Measurements from ENCODE around the gene RPS29. TPM values are rescaled to one million over a fixed set of nuclear protein-coding genes. Genes with fewer than 3 reads are reported as not detected.
"Not testable (repeated sequence)": the region's sequence is repeated elsewhere in the genome, so short reads cannot be mapped to it uniquely, and the experiment has no call there.

Gene RPS29
- total RNA-seq, 1 donor from 2014 or later = 4,246 TPM

DNA sequence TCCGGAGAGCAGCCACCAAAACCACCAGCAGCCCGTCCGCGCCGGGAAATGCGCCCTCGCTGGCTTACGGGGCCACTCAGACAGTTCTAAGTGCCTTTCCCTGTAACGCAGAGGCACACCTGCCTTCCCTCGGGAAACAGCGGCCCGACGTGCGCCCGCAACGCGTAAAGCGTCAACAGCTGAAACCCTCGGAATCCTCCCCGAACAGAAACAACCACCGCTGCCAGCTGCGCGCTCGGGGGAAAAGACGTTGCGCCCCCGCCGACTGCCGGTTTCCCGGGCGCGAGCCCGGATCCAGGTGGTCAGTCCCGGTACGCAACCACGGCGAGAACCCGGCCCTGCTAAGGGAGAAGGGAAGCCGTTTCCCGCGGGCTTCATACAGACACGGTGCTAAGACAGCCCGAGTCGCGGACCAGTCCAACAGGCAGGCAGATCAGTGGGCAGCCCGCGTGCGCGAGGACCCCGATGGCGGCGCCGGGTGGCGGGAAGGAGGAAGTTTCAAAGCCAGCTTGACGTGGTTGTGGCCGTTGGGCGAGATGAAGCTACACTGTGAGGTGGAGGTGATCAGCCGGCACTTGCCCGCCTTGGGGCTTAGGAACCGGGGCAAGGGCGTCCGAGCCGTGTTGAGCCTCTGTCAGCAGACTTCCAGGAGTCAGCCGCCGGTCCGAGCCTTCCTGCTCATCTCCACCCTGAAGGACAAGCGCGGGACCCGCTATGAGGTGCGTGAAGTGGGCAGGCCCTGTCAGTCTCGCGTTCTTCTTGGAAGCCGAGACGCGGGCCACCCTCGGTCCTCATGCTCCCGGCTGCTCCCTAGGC is 12.5 kb upstream of the RPS29 start, which contains the start of gene LRR1:
TSS of gene LRR1 (plus strand) at position 456 of the 816 bp plus-strand sequence. CDS start at position 537, 81 bp downstream.
- DNase-seq (ENCODE audit: low read depth) = peak; percentile 88

DNA sequence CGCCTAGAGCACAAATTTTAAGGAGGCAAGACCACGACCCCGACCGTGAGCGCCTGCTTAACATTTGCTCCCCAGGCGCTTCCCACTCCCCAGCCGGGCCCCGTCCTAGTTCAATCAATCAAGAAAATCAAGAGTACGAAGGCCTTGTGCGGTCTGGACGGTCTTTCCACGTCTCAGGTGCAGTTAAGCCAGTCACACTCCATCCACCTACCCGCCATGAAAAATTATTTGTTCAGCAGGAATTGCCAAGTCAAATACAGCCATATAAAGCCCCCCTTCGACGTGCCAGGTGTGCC is 12.0 kb upstream of the RPS29 start:
- no peak for DNase-seq (ENCODE audit: low read depth)

DNA sequence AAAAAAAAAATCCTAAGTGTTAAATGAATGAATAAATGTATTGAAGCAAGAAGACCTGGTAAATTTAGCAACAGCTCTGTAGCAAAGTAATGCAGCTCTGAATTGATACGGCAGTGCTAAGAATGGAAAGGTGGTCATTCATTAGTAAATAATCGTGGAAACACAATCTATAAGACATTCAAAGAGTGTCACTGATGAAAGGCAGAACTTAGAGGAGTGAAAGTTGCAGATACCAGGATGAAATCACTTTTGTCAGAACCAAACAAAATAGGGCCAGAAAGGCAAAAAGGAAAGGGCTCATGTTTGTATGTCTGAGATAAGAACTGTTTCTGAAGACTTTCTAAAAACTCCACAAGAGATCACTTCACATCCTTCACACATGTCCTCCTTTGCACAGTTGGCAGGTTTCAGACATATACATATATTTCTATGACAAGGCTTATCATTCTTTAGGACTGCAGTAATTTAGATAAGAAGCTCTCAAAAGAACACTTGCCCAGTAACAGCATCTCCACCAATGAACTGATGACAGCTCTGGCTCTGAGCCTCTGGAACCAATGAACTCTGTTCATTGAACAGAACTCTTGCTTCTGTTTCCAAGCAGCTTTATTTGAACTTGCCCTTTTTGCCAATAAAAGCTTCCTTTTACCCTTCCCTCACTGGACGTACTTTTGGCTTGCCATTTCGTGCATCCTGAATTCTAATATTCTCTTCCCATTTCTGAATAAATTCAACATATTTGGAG is 8.3 kb upstream of the RPS29 start:
- DNase-seq (ENCODE audit: low read depth) = no peak

DNA sequence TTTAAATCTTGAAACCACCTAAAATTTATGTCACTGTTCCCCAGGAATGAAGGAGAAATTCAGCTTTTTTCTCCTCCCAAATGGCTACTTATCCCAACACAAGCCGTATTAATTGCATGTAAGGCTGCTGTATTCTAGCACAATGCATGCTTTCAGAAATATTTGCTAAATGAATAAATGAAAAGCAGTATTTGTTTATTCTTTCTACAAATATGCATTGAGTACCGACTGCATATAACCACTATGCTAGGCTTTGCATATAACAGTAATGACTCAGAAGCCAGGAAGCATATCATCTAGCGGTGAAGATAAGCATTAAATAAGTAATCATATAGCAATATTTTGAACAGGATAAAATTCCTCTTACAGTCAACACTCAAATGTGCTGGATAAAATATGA is 6.8 kb upstream of the RPS29 start:
- DNase-seq (ENCODE audit: low read depth) = no peak

DNA sequence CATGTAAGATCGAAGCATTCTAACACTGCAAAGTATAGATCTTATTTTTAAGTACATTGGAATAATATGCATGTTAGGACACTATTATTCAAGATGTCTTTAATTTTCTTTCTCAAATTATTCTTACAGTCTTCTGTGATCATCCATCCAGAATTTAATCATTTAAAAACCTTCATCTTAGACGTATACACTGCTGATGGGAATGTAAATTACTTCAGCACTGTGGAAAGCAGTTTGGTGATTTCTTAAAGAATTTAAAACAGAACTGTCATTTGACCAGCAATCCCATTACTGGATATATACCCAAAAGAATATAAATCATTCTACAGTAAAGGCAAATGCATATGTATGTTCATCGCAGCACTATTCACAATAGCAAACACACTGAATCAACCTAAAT is 3.2 kb upstream of the RPS29 start:
- no peak for DNase-seq (ENCODE audit: low read depth)

DNA sequence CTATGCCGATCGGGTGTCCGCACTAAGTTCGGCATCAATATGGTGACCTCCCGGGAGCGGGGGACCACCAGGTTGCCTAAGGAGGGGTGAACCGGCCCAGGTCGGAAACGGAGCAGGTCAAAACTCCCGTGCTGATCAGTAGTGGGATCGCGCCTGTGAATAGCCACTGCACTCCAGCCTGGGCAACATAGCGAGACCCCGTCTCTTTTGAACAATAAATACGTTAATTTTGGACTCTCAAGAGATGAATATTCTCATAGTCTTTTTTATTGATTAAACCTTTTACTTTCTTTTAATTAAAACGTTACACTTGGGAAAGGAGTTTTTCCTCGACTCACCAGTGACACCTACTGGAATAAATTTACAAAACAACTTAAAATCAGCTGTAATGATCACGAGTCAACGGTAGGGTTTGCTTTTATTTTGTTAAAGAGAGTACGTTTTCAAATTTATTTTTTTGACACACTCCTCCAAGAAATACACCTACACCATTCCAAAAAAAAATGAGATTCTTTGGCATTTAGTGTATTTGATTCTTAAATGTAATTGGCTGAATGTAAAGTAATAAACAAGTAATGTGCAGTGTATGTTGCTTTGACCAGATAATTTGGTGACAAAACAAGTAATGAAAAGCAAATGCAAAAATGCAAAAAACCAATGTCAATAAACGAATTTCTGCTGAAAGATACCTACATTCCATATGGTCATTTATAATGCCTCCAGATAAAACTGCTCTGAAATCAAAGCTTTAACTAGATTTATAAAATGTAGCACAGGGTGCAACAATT is 687 bp upstream of the RPS29 start:
- peak; percentile 78 for DNase-seq (ENCODE audit: low read depth)

DNA sequence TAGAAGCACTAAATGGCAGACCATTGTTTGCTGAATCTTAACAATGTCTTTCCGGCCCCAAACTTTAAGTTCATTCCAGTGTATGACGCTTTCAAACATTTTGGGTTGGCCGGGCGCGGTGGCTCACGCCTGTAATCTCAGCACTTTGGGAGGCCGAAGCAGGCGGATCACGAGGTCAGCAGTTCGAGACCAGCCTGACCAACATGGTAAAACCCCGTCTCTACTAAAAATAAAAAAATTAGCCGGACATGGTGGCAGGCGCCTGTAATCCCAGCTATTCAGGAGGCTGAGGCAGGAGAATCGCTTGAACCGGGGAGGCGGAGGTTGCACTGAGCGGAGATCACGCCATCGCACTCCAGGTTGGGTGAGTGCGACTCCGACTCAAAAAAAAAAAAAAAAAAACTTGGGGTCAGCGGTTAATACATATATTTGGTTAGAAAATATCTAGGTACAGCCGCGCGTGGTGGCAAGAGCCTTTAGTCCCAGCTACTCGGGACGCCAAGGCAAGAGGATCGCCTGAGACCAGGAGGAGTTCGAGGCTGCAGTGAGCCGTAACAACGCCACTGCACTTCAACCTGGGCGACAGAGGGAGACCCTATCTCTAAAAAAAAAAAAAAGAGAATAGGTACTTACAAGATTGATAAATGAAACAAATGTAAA is 1.1 kb downstream of the RPS29 start:
- DNase-seq (ENCODE audit: low read depth) = not testable (repeated sequence)

DNA sequence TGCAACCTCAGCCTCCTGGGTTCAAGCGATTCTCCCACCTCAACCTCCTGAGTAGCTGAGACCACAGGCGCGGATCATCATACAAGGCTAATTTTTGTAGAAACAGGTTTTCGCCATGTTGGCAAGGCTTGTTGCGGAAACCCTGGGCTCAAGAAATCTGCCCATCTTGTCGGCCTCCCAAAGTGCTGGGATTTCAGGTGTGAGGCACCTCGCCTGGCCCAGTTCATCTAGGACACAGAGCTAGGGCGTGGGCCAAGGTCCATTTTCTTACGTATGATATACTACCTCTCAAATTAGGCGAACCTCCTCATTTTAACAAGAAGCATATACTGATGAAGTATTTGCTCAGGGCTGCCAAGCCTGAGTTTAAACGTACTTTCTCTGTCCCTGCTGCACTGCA is 2.1 kb downstream of the RPS29 start:
- no peak for DNase-seq (ENCODE audit: low read depth)

DNA sequence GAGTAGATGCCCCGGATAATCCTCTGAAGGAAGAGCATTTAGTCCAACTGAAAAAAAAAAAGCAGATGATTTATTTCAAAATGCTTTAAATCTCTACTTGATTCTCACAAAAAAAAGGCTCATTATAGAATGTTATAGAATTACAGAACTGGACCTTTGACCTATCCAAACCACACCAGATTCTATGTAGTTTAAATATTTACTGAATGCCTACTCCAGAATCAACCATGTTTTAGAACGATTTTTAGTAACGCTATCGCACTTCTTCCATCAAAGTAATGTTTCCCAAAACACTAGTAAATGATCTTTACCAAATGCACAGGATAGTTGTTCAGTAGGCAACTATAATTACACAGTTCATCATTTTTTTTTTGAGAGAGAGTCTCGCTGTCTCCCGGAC is 2.6 kb downstream of the RPS29 start:
- no peak for DNase-seq (ENCODE audit: low read depth)

DNA sequence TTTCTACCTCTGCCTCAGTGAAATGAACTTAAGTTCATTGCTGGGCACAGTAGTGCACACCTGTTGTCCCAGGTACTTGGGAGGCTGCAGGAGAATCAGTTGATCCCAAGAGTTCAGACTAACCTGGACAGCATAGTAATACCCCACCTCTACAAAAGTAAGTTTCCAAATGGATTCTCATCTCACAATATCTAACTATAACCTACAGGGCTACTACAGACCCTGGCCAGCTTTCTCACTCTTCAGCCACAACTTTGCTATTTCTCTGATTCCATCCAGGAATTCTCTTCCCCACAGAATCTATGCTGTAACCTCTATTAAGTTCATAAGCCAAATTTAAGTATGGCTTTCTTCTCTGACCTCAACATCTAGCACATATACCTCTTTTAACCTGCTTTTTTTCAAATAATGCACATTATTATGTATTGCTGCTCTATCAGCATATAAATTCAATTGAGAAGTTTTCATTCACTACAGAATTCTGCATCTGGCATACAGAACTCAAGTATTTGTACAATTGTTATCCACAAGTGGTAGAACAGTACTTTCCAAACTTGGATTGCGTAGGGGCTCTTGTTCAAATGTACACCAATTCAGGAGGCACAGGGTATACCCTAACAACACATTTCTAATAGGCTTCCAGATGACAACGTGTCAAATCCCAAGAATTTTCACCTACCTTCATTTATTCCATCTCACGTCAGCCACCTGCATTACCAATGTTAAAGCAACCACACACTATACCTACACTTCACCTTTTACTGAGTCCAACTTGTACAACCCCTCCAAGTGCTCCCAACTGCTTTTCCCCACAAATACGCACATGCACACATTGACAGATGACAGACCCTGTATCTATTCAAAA is 3.8 kb downstream of the RPS29 start:
- DNase-seq (ENCODE audit: low read depth) = no peak

DNA sequence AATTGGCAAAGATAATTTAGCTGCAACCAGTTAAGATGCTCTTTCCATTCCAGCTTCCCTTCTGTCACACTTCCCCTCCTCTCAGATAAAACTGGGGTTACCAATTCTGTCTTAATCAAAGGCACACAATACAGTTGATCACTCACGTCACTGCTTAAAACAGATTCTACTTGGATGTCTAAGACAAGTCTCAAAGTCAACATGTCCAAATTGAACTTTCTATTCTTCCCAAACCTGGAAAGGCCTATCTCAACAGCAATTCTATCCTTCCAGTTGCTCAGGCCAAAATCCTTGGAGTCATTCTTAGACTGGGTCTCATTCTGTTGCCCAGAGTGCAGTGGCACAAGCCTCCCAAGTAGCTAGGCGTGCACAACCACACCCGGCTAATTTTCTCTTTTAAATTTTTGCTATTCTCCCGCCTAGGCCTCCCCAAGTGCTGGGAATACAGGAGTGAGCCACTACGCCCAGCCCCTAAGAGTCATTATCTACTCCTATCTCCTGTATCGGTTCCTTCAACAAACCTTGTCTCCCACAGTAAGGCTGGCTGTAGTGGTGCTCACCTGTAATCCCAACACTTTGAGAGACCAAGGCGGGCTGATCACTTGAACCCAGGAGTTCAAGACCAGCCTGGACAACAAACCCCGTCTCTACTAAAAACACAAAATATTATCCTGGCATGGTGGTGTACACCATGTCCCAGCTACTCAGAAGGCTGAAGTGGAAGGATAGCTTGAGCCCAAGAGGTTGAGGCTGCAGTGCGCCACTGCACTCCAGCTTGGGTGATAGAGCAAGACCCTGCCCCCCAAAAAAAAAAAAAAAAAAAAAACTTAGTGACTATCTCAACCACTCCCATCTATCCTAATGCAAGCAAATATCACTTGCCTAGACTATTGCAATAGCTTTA is 4.7 kb downstream of the RPS29 start:
- no peak for DNase-seq (ENCODE audit: low read depth)

DNA sequence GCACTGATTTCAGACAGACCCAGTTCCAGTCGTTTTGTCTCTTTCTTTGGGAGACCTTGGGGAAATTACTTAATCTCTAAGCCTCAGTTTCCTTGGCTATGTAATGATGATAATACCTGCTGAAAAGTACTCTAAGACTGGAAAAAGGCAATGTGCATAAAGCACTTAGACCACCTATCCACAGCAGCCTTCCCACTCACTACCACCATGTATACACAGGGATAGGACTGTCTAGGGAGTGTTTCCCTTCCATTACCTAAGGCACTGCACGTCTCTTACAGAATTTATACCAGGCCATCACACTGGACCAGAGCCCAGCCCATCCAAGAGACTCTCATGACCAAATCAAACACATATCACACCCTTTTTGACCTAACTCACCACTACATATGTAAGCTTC is 6.3 kb downstream of the RPS29 start:
- DNase-seq (ENCODE audit: low read depth) = no peak

DNA sequence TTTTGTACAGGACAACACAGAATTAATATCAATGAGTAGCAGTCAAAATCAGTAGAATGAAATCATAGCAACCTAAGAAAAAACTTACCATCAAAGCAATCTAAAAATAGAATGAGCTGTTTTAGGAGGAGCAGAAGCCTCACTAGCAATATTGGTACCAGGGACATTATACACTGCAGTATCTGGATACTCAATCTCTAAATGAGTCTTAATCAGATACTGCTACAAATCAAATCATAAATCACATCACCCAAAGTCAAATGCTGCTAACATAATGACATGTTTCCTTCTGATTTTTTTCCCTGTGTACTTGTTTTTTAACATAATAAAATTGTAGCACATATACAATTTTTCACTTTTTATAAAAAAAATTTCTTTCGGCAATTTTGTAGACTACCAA is 8.0 kb downstream of the RPS29 start:
- DNase-seq (ENCODE audit: low read depth) = no peak

DNA sequence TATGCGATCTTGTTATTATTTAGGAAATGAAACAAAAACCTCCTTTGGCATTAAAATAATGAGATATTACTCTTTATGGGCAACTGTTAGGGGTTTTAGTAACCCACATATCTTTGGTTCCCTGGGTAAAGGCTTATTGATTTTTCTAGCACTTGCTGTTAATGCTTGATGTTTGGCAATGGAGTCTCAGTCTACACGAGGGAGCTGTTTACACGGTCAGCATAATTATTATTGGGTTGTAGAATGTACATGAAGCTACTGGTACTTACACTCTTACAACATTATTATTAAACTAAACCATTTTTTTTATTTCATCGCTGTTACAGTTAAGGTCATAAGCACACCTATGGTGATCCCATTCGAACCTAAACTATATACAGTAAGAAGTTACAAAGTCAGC is 12.1 kb downstream of the RPS29 start:
- no peak for DNase-seq (ENCODE audit: low read depth)

DNA sequence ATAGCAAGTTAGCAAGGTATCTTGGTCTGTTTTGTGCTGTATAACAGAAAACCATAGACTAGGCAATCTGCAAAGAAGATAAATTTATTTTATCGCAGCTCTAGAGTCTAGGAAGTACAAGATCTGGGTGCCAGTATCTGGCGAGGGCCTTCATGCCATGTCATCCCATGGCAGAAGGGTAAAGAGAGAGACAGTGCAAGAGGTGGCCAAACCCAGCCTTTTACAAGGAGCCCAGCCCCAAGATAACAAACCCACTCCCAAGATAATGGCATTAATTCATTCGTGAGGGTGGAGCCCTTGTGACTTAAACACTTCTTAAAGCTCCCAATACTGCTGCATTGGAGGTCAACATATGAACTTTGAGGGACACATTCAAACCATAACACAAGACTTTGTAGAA is 16.9 kb downstream of the RPS29 start:
- DNase-seq (ENCODE audit: low read depth) = no peak

DNA sequence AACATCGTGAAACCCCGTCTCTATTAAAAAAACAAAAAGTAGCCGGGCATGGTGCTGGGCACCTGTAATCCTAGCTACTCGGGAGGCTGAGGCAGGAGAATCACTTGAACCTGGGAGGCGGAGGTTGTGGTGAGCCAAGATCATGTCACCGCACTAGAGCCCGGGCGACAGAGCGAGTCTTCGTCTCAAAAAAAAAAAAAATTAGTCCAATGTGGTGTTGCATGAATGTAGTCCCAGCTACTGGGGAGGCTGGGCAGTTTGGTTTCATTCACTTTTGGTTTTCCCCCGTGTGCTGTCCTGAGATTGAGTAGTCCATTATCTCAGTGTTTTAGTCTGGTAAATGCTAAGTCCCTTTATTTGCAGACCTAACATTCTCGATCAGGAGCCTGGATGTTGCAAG is 19.5 kb downstream of the RPS29 start:
- DNase-seq (ENCODE audit: low read depth) = no peak

DNA sequence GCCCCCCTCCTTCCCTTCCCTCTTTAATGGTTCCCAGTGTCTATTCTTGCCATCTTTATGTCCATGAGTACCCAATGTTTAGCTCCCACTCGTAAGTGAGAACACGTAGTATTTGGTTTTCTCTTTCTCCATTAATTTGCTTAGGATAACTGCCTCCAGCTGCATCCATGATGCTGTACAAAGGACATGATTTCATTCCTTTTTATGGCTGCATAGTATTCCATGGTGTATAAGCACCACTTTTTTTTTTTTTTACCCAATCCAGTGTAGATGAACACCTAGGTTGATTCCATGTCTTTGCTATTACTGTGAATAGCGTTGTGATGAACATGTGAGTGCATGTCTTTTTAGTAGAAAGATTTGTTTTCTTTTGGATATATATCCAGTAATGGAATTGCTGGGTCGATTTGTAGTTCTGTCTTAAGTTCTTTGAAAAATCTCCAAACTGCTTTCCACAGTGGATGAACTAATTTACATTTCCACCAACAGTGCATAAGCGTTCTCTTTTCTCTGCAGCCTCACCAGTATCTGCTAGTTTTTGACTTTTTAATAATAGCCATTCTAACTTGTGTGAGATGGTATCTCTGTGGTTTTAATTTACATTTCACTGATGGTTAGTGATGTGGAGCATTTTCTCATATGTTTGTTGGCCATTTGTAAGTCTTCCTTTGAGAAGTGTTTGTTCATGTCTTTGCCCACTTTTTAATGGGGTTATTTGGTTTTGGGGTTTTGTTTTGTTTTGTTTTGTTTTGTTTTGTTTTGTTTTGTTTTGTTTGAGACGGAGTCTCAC is 26.0 kb downstream of the RPS29 start:
- no peak for DNase-seq (ENCODE audit: low read depth)

DNA sequence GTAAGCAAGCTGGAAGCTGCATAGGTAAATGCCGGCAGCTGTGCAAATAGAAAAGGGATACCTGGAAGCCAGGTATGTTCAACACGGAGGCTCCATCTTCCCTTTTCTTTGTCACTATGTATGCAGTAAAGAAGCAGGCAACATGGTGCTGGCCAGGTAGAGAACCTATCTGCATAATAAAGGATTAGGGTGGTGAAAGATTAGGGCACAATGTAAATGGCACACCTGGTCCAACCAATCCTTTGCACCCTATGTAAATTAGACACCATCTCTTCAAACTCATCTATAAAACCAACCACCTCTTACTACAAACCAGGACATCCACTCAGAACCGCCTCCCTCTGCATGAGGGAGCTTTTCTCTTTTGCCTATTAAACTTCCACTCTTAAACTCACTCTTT is 32.3 kb downstream of the RPS29 start:
- DNase-seq (ENCODE audit: low read depth) = no peak

DNA sequence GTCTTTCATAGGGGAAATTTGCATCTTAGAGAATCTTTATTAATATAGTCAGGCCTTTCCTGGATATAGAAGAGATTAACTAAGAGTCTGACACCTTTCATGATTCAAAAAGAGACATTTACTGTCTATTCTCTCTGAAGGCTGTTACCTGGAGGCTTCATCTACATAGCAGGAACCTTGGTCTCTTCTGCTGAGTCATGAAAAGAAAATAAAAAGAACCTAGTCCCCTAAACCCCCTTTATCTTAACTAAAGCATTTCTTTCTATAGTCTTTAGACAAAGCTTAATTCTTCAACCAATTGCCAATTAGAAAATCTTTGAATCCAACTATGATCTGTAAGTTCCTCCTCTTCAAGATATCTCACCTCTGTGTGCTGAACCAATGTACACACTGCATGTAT is 33.1 kb downstream of the RPS29 start:
- no peak for DNase-seq (ENCODE audit: low read depth)
